K562 (cell line): Measurements from ENCODE around the gene PLXNA2. TPM values are rescaled to one million over a fixed set of nuclear protein-coding genes. Genes with fewer than 3 reads are reported as not detected.

ENCODE experiments used
- ATAC-seq: fragments of 200-7000 bp; cut with Tn5 transposase; 3 replicates; pipeline ENCODE4 v1.9.1; 2020; ENCODE audit warnings: moderate library complexity
- BruUV-seq: library from RNA; stranded (reverse); fragments of 400-500 nt; replicated peaks from 2 replicates; lab custom pipeline; 2021; lab: Mats Ljungman, UMichigan
- CTCF ChIA-PET: fragments of 300-600 bp; formaldehyde crosslinking; extraction: SDS; loops from one replicate; lab custom pipeline; 2021; ENCODE audit warnings: low intra/inter-chr PET ratio; lab: Yijun Ruan, JAX
- POLR2A ChIA-PET: fragments of 300-600, 350-650 bp; sonication (Branson Sonifier 250); formaldehyde crosslinking; extraction: SDS; loops from one replicate; lab custom pipeline; 2021; ENCODE audit warnings: antibody characterized with exemption, inconsistent platforms; lab: Yijun Ruan, JAX
- DNase-seq, 4 experiments: peaks; one replicate each; pipeline versions ENCODE4 v3.0.0 to v3.0.0-alpha.2; 2011 to 2018; ENCODE audit warnings: low spot score in 3 of 4, mixed read lengths in 3 of 4; ENCODE audit errors: extremely low read depth in 1 of 4
- FAIRE-seq: peaks from 2 replicates; lab custom pipeline; 2011; peaks lifted over from hg19 to GRCh38; lab: Jason Lieb, UNC
- H2AFZ ChIP-seq: 2 replicates; pipeline ENCODE4 v1.6.0; 2011; ENCODE audit warnings: low read depth, low read length, control low read depth, inconsistent platforms
- H3K27ac ChIP-seq: fragments of 200-600 bp; 3 replicates; pipeline ENCODE4 v1.8.0; 2011; ENCODE audit warnings: low read depth, mild to moderate bottlenecking, control low read depth, inconsistent platforms, low read length, moderate library complexity, mixed read lengths; ENCODE audit errors: extremely low read depth
- H3K27me3 ChIP-seq, 2 experiments: fragments of 300-600 bp in 1 of 2; 2 replicates in 1 of 2; 3 replicates in 1 of 2; pipeline versions ENCODE4 v1.6.0 to v1.8.0; 2011; ENCODE audit warnings: inconsistent platforms in 2 of 2, low read length in 2 of 2, mild to moderate bottlenecking in 1 of 2, mixed read lengths in 1 of 2, moderate library complexity in 1 of 2; ENCODE audit not compliant: control insufficient read depth in 2 of 2, insufficient read depth in 2 of 2
- H3K36me3 ChIP-seq: fragments of 300-600 bp; 3 replicates; pipeline ENCODE4 v1.8.0; 2011; ENCODE audit warnings: mild to moderate bottlenecking, low read length, inconsistent platforms; ENCODE audit not compliant: control insufficient read depth, insufficient read depth
- H3K4me1 ChIP-seq, 2 experiments: fragments of 200-600 bp in 1 of 2; replicated peaks in 1 of 2; 2 replicates in 1 of 2; 3 replicates in 1 of 2; pipeline versions ENCODE4 v1.5.1 to v1.8.0; 2011; ENCODE audit warnings: inconsistent platforms in 2 of 2, low read length in 2 of 2, mild to moderate bottlenecking in 1 of 2, mixed read lengths in 1 of 2, moderate library complexity in 1 of 2; ENCODE audit not compliant: control insufficient read depth in 2 of 2, insufficient read depth in 2 of 2
- H3K4me2 ChIP-seq: 2 replicates; pipeline ENCODE4 v1.6.1; 2011; ENCODE audit warnings: low read length, control low read depth, inconsistent platforms, mixed read lengths; ENCODE audit not compliant: insufficient read depth
- H3K4me3 ChIP-seq: fragments of 200-600 bp; sonication (generic), shearing (Covaris generic); 2 replicates; pipeline ENCODE4 v1.5.1; 2016; ENCODE audit warnings: control low read depth, inconsistent platforms
- H3K79me2 ChIP-seq: fragments of 200-600 bp; 3 replicates; pipeline ENCODE4 v1.8.0; 2011; ENCODE audit warnings: low read length, inconsistent platforms; ENCODE audit not compliant: control insufficient read depth, insufficient read depth
- H3K9ac ChIP-seq, 2 experiments: 2 replicates each; pipeline versions ENCODE4 v1.6.0 to v1.6.1; 2011; ENCODE audit warnings: low read depth in 2 of 2, low read length in 2 of 2, control low read depth in 1 of 2, inconsistent platforms in 1 of 2, mild to moderate bottlenecking in 1 of 2, mixed read lengths in 1 of 2; ENCODE audit not compliant: insufficient read depth in 1 of 2
- H3K9me1 ChIP-seq: one replicate; pipeline ENCODE4 v1.6.0; 2011; ENCODE audit warnings: inconsistent platforms, mild to moderate bottlenecking, low read length, moderate library complexity; ENCODE audit not compliant: control insufficient read depth, insufficient read depth
- H3K9me3 ChIP-seq: replicated peaks from 2 replicates; pipeline ENCODE4 v1.5.1; 2011; ENCODE audit warnings: low read depth, low read length, inconsistent platforms; ENCODE audit not compliant: control insufficient read depth, insufficient read depth
- H4K20me1 ChIP-seq: replicated peaks from 2 replicates; pipeline ENCODE4 v1.6.1; 2011; ENCODE audit warnings: low read length, inconsistent platforms, mixed read lengths; ENCODE audit not compliant: control insufficient read depth, insufficient read depth
- DLX4 ChIP-seq: fragments of 250-450 bp; sonication (Bioruptor Pico); IDR thresholded peaks from 2 replicates; pipeline ENCODE4 v1.6.1; 2021; ENCODE audit warnings: mild to moderate bottlenecking
- EHMT2 ChIP-seq: fragments of 450-650 bp; IDR thresholded peaks from 2 replicates; pipeline ENCODE4 v1.6.1; 2018; ENCODE audit warnings: antibody characterized with exemption
- FOSL1 ChIP-seq: fragments of 200-800 bp; sonication (Bioruptor generic); conservative IDR thresholded peaks from 2 replicates; pipeline ENCODE4 v1.6.1; 2016; ENCODE audit warnings: missing genetic modification characterization, missing compliant biosample characterization
- MGA ChIP-seq: fragments of 450-650 bp; IDR thresholded peaks from 2 replicates; pipeline ENCODE4 v1.6.1; 2016; ENCODE audit warnings: mild to moderate bottlenecking, moderate library complexity
- NFIC ChIP-seq: fragments of 450-650 bp; IDR thresholded peaks from 2 replicates; pipeline ENCODE4 v1.6.1; 2017; ENCODE audit warnings: mild to moderate bottlenecking, inconsistent platforms
- UBTF ChIP-seq, 2 experiments: IDR thresholded peaks; 2 replicates each; pipeline ENCODE4 v1.6.1; 2012; ENCODE audit warnings: improper control_type of control experiment in 2 of 2, low read depth in 2 of 2, low read length in 2 of 2, borderline replicate concordance in 1 of 2
- ZFP1 ChIP-seq: fragments of 450-650 bp; formaldehyde crosslinking; IDR thresholded peaks from 2 replicates; pipeline ENCODE4 v1.4.0; 2020; ENCODE audit warnings: mild to moderate bottlenecking, mixed read lengths
- ZNF384 ChIP-seq: IDR thresholded peaks from 2 replicates; pipeline ENCODE4 v1.6.1; 2012; ENCODE audit warnings: low read depth, low read length, improper control_type of control experiment
- ZNF717 ChIP-seq: fragments of 250-450 bp; sonication (Bioruptor Pico); IDR thresholded peaks from 2 replicates; pipeline ENCODE4 v1.5.0; 2021
- WGBS: fragments of 100-300 bp; shearing (Covaris generic); methylation state at CpG from one replicate; pipeline ENCODE4 v1.1.6; 2016; ENCODE audit warnings: low coverage, mixed read lengths; ENCODE audit not compliant: insufficient coverage; ENCODE audit errors: missing lambda C conversion rate; 5-methylcytosine and 5-hydroxymethylcytosine counted together
- in situ Hi-C: fragments of 300-500 bp; cut with MboI; formaldehyde crosslinking; loops from 4 replicates; pipeline ENCODE4 v1.15.0; 2018; ENCODE audit warnings: inconsistent platforms, mixed read lengths
- intact Hi-C: fragments of 100-400 bp; cut with micrococcal nuclease; formaldehyde crosslinking; loops from 2 replicates; pipeline ENCODE4 v1.14.2; 2022
- polyA plus RNA-seq, 8 experiments: library from polyadenylated mRNA; depleted of rRNA in 4 of 8; stranded (reverse) in 5 of 8; unstranded in 3 of 8; fragments of >200 nt; fragmentation: Nextera tagmentation in 2 of 8; fragmentation: Illumina TruSeq in 1 of 8; extraction: Ambion mirVana in 2 of 8; extraction: Trizol in 1 of 8; gene quantifications; 2 replicates each; pipeline versions ENCODE4 v1.2.1 to v1.2.3, GENCODE V29; 2011 to 2014; ENCODE audit warnings: inconsistent platforms in 1 of 8, missing spikeins in 1 of 8
- total RNA-seq, 7 experiments: library from RNA; depleted of rRNA in 6 of 7; stranded (reverse); fragments of >200 nt in 6 of 7; fragmentation: Illumina TruSeq in 2 of 7; extraction: Trizol in 2 of 7; gene quantifications; 2 replicates each; pipeline versions ENCODE4 v1.2.1 to v1.2.3, GENCODE V29; 2011 to 2021; ENCODE audit warnings: low replicate concordance in 1 of 7

The PLXNA2 gene
- total and polyA plus RNA-seq, 9 of the 15 experiments (the other 6 are each of a cell fraction or from before 2014, with no cell fraction given): 0.01 to 1.3 (median 0.32) TPM

GRCh38 chr1:208126108-208126507 lies 118.1 kb downstream of the PLXNA2 start:
- intact Hi-C loops: no loop called here
- CTCF ChIA-PET: interaction anchor here (0.6 kb wide), 1 partner anchor 90 kb away, joined by 4 read pairs; no protein-coding TSS in a partner anchor
- TF ChIP-seq DLX4 (CRISPR knock-in tag): no peak
- TF ChIP-seq UBTF (IDR thresholded peaks at IDR 0.05; ENCODE audit: borderline replicate concordance in 1 of 2, low read depth in 2 of 2, low read length in 2 of 2): no peak
- TF ChIP-seq ZNF717 (CRISPR knock-in tag): no peak
- no peak for TF ChIP-seq EHMT2
- no peak for TF ChIP-seq ZNF384
- no peak for TF ChIP-seq NFIC
- no peak for TF ChIP-seq MGA
- no peak for TF ChIP-seq FOSL1 (tag)
- no peak for TF ChIP-seq ZFP1 (CRISPR knock-in tag)

More at GRCh38 chr1:208126108-208126507, 118.1 kb downstream of the PLXNA2 start:
- Histone ChIP-seq H3K4me3 (no peak overlapping the region), H3K27ac (no peak overlapping the region), H3K4me2 (no peak overlapping the region), H3K27me3 (peaks cover 25 to 54% of the 10 kb centered on the region in 2 experiments), H3K9ac (no peak overlapping the region), H3K4me1 (no peaks in the 10 kb centered on the region), H3K79me2 (no peaks in the 10 kb centered on the region), H3K9me1 (no peaks in the 10 kb centered on the region), H2AFZ (no peak overlapping the region), H3K9me3 (no peaks in the 10 kb centered on the region), H4K20me1 (no peaks in the 10 kb centered on the region; the same call in 1 of the 2 replicates), H3K36me3 (no peaks in the 10 kb centered on the region)
- FAIRE-seq (no peak), DNase-seq (no peak), ATAC-seq (peak; percentile 29)
- in situ Hi-C loops: no loop called here
- WGBS: 0% methylated on average over 2 of the region's 2 CpGs
- BruUV-seq: no TSS peak
- POLR2A ChIA-PET: no interaction called here
